Neural cell (in vitro differentiated cells): ENCODE data around the gene SORCS1. TPM values are rescaled to one million over a fixed set of nuclear protein-coding genes. Genes with fewer than 3 reads are reported as not detected.

Experiments
- H2AFZ ChIP-seq: fragments of 200-600, 300-800 bp; sonication (generic), shearing (Covaris generic); 2 replicates; pipeline ENCODE4 v1.6.0; 2014; ENCODE audit warnings: low read depth, mild to moderate bottlenecking, antibody characterized with exemption, low read length, moderate library complexity
- H3F3A ChIP-seq: fragments of 200-600 bp; shearing (Covaris generic); 2 replicates; pipeline ENCODE4 v1.6.1; 2016; ENCODE audit warnings: mild to moderate bottlenecking, moderate library complexity, mixed read lengths, antibody characterized with exemption, low read length; ENCODE audit not compliant: insufficient read depth, poor library complexity, severe bottlenecking
- H3K27ac ChIP-seq: fragments of 200-600, 300-800 bp; sonication (generic), shearing (Covaris generic); 2 replicates; pipeline ENCODE4 v1.5.1; 2014; ENCODE audit warnings: mild to moderate bottlenecking, low read length, moderate library complexity
- H3K27me3 ChIP-seq: fragments of 300-800, 200-600 bp; sonication (generic), shearing (Covaris generic); 2 replicates; pipeline ENCODE4 v1.6.0; 2014; ENCODE audit warnings: mild to moderate bottlenecking, low read depth, low read length, moderate library complexity; ENCODE audit not compliant: insufficient read depth
- H3K36me3 ChIP-seq: fragments of 300-800, 200-600 bp; sonication (generic), shearing (Covaris generic); 2 replicates; pipeline ENCODE4 v1.5.1; 2014; ENCODE audit warnings: mild to moderate bottlenecking, antibody characterized with exemption, low read length, moderate library complexity; ENCODE audit not compliant: insufficient read depth
- H3K4me2 ChIP-seq: fragments of 300-800, 200-600 bp; sonication (generic), shearing (Covaris generic); 2 replicates; pipeline ENCODE4 v1.6.0; 2014; ENCODE audit warnings: mild to moderate bottlenecking, low read length
- H3K4me3 ChIP-seq: fragments of 300-800, 200-600 bp; sonication (generic), shearing (Covaris generic); 2 replicates; pipeline ENCODE4 v1.5.1; 2014; ENCODE audit warnings: mild to moderate bottlenecking, low read length, moderate library complexity
- H3K79me2 ChIP-seq: fragments of 200-600 bp; shearing (Covaris generic); replicated peaks from 2 replicates; pipeline ENCODE4 v1.6.0; 2014; ENCODE audit warnings: mild to moderate bottlenecking, low read length, moderate library complexity; ENCODE audit not compliant: insufficient read depth
- H3K9ac ChIP-seq: fragments of 300-800, 200-600 bp; sonication (generic), shearing (Covaris generic); 2 replicates; pipeline ENCODE4 v1.6.1; 2016; ENCODE audit warnings: mild to moderate bottlenecking, low read length, mixed read lengths
- H3K9me2 ChIP-seq: fragments of 200-600 bp; shearing (Covaris generic); 2 replicates; pipeline ENCODE4 v1.6.1; 2016; ENCODE audit warnings: mild to moderate bottlenecking, low read length, mixed read lengths; ENCODE audit not compliant: insufficient read depth
- H3K9me3 ChIP-seq: fragments of 200-600, 300-800 bp; sonication (generic), shearing (Covaris generic); 2 replicates; pipeline ENCODE4 v1.6.1; 2016; ENCODE audit warnings: mild to moderate bottlenecking, mixed run types, low read length, moderate library complexity, mixed read lengths
- H4K20me1 ChIP-seq: fragments of 200-600 bp; shearing (Covaris generic); 2 replicates; pipeline ENCODE4 v1.6.1; 2016; ENCODE audit warnings: mild to moderate bottlenecking, mixed run types; ENCODE audit not compliant: insufficient read depth
- CTCF ChIP-seq: fragments of 450-650 bp; IDR thresholded peaks from 2 replicates; pipeline ENCODE4 v1.5.1; 2014; ENCODE audit warnings: antibody characterized with exemption, mild to moderate bottlenecking, moderate library complexity; ENCODE audit not compliant: poor library complexity, severe bottlenecking
- EP300 ChIP-seq: fragments of 450-650 bp; conservative IDR thresholded peaks from 2 replicates; pipeline ENCODE4 v1.6.1; 2014; ENCODE audit warnings: antibody characterized with exemption, mild to moderate bottlenecking, moderate library complexity; ENCODE audit not compliant: poor library complexity, severe bottlenecking
- EZH2 ChIP-seq: fragments of 200-600, 300-800 bp; shearing (Covaris generic), sonication (generic); IDR thresholded peaks from 2 replicates; pipeline ENCODE4 v1.6.1; 2014; ENCODE audit warnings: antibody characterized with exemption, low read length, borderline replicate concordance, mild to moderate bottlenecking; ENCODE audit not compliant: insufficient read depth, poor library complexity, severe bottlenecking
- MXI1 ChIP-seq: fragments of 450-650 bp; conservative IDR thresholded peaks from 2 replicates; pipeline ENCODE4 v1.6.1; 2014; ENCODE audit warnings: antibody characterized with exemption, mild to moderate bottlenecking; ENCODE audit not compliant: poor library complexity, severe bottlenecking
- POLR2AphosphoS5 ChIP-seq: IDR thresholded peaks from 2 replicates; pipeline ENCODE4 v1.6.1; 2012
- RAD21 ChIP-seq: fragments of 450-650 bp; conservative IDR thresholded peaks from 2 replicates; pipeline ENCODE4 v1.6.1; 2014; ENCODE audit warnings: antibody characterized with exemption, mild to moderate bottlenecking, moderate library complexity
- SMC3 ChIP-seq: fragments of 450-650 bp; conservative IDR thresholded peaks from 2 replicates; pipeline ENCODE4 v1.6.1; 2014; ENCODE audit warnings: antibody characterized with exemption, mild to moderate bottlenecking, moderate library complexity; ENCODE audit not compliant: poor library complexity
- TAF1 ChIP-seq: IDR thresholded peaks from 2 replicates; pipeline ENCODE4 v1.6.1; 2012; ENCODE audit warnings: low read depth
- polyA plus RNA-seq: library from polyadenylated mRNA; depleted of rRNA; stranded (reverse); fragments of >200 nt; gene quantifications from 2 replicates; pipeline ENCODE4 v1.2.3, GENCODE V29; 2014
- TF ChIP-seq, protein P1 (sequence below): IDR thresholded peaks from 2 replicates; pipeline ENCODE4 v1.6.1; 2012; ENCODE audit warnings: borderline replicate concordance

Gene SORCS1
- polyA plus RNA-seq, 1 donor from 2014 or later = 27.0 TPM

GRCh38 chr10:107092321-107092720 is 72.2 kb downstream of the SORCS1 start:
- H3K27me3 ChIP-seq = no peaks in the 10 kb centered on the region
- H3F3A ChIP-seq = no peaks in the 10 kb centered on the region
- H2AFZ ChIP-seq = no peak overlapping the region
- H3K9ac ChIP-seq = no peak overlapping the region
- H3K4me3 ChIP-seq = no peak overlapping the region
- no peaks in the 10 kb centered on the region for H3K9me2 ChIP-seq
- TF ChIP-seq CTCF = no peak
- TF ChIP-seq EZH2 = no peak
- TF ChIP-seq EP300 = no peak
- TF ChIP-seq SMC3 = no peak
- TF ChIP-seq RAD21 = no peak
- TF ChIP-seq TAF1 = no peak
- no peak for TF ChIP-seq POLR2AphosphoS5
- no peak for TF ChIP-seq MXI1
- TF ChIP-seq, protein P1, sequence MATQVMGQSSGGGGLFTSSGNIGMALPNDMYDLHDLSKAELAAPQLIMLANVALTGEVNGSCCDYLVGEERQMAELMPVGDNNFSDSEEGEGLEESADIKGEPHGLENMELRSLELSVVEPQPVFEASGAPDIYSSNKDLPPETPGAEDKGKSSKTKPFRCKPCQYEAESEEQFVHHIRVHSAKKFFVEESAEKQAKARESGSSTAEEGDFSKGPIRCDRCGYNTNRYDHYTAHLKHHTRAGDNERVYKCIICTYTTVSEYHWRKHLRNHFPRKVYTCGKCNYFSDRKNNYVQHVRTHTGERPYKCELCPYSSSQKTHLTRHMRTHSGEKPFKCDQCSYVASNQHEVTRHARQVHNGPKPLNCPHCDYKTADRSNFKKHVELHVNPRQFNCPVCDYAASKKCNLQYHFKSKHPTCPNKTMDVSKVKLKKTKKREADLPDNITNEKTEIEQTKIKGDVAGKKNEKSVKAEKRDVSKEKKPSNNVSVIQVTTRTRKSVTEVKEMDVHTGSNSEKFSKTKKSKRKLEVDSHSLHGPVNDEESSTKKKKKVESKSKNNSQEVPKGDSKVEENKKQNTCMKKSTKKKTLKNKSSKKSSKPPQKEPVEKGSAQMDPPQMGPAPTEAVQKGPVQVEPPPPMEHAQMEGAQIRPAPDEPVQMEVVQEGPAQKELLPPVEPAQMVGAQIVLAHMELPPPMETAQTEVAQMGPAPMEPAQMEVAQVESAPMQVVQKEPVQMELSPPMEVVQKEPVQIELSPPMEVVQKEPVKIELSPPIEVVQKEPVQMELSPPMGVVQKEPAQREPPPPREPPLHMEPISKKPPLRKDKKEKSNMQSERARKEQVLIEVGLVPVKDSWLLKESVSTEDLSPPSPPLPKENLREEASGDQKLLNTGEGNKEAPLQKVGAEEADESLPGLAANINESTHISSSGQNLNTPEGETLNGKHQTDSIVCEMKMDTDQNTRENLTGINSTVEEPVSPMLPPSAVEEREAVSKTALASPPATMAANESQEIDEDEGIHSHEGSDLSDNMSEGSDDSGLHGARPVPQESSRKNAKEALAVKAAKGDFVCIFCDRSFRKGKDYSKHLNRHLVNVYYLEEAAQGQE = no peak
- no peaks in the 10 kb centered on the region for H4K20me1 ChIP-seq
- no peaks in the 10 kb centered on the region for H3K79me2 ChIP-seq
- H3K27ac ChIP-seq = peak overlapping the region; percentile 21
- peak overlapping the region; percentile 22 for H3K4me2 ChIP-seq
- no peaks in the 10 kb centered on the region for H3K9me3 ChIP-seq
- no peaks in the 10 kb centered on the region for H3K36me3 ChIP-seq

GRCh38 chr10:107091126-107091525 is 73.4 kb downstream of the SORCS1 start:
- TF ChIP-seq MXI1 = no peak
- no peak for TF ChIP-seq CTCF
- H3K4me2 ChIP-seq = no peak overlapping the region
- peak overlapping the region; percentile 21 for H3K27ac ChIP-seq
- H4K20me1 ChIP-seq = no peaks in the 10 kb centered on the region
- H3K9me2 ChIP-seq = no peaks in the 10 kb centered on the region
- no peaks in the 10 kb centered on the region for H3K27me3 ChIP-seq
- H3K4me3 ChIP-seq = no peak overlapping the region
- H2AFZ ChIP-seq = no peak overlapping the region
- H3K9me3 ChIP-seq = no peaks in the 10 kb centered on the region
- H3K36me3 ChIP-seq = no peaks in the 10 kb centered on the region
- H3K79me2 ChIP-seq = no peaks in the 10 kb centered on the region
- no peak overlapping the region for H3K9ac ChIP-seq
- H3F3A ChIP-seq = no peaks in the 10 kb centered on the region
